ENCODE data around the gene MEP1A.

GRCh38 chr6:46793138-46793537 lies at the start of gene MEP1A:
- TF ChIP-seq GATA2 (IDR thresholded peaks at IDR 0.05; ENCODE audit: low read depth, low read length) (no peak), GATA3 (IDR thresholded peaks at IDR 0.05; ENCODE audit: low read depth, low read length) (no peak)

All from SH-SY5Y (cell line).